HAP-1 (cell line): ENCODE measurements around the gene TRIM49D1.
"Not testable (repeated sequence)": the region's sequence is repeated elsewhere in the genome, so short reads cannot be mapped to it uniquely, and the experiment has no call there.

ENCODE experiments used
- DNase-seq, 2 experiments: peaks; one replicate each; pipeline ENCODE4 v3.0.0-alpha.2; 2016 to 2020; ENCODE audit warnings: low spot score in 2 of 2
- H3K27me3 ChIP-seq: fragments of 250-450 bp; sonication (Bioruptor Pico); 2 replicates; pipeline ENCODE4 v1.5.1; 2020; ENCODE audit warnings: low read depth, mild to moderate bottlenecking, moderate library complexity
- H3K36me3 ChIP-seq: fragments of 250-450 bp; sonication (Bioruptor Pico); replicated peaks from 2 replicates; pipeline ENCODE4 v1.5.1; 2020; ENCODE audit warnings: mild to moderate bottlenecking
- H3K4me1 ChIP-seq: fragments of 250-450 bp; sonication (Bioruptor Pico); 2 replicates; pipeline ENCODE4 v1.5.1; 2020; ENCODE audit warnings: mild to moderate bottlenecking
- H3K4me3 ChIP-seq: fragments of 250-450 bp; sonication (Bioruptor Pico); 2 replicates; pipeline ENCODE4 v1.5.1; 2020; ENCODE audit warnings: mild to moderate bottlenecking, moderate library complexity
- H3K9me3 ChIP-seq: fragments of 250-450 bp; sonication (Bioruptor Pico); 2 replicates; pipeline ENCODE4 v1.5.1; 2020; ENCODE audit warnings: mild to moderate bottlenecking, moderate library complexity
- in situ Hi-C: fragments of 300-500 bp; cut with MboI; formaldehyde crosslinking; loops from 3 replicates; pipeline ENCODE4 v1.14.3; 2020; ENCODE audit warnings: low sequenced_read_pairs, inconsistent platforms, mixed read lengths

TRIM49D1 gene

GRCh38 chr11:89922195-89922660 lies at the start of gene TRIM49D1:
TSS of gene TRIM49D1 (minus strand) at chr11:89922245. CDS start at chr11:89917710, 4,535 bp downstream.
- H3K4me3 ChIP-seq: no peak within 1 kb of the TSS
- no peaks in the 10 kb centered on the region for H3K4me1 ChIP-seq
- DNase-seq: no peak
- no peaks in the 10 kb centered on the region for H3K36me3 ChIP-seq
- H3K9me3 ChIP-seq: no peaks in the 10 kb centered on the region
- no peaks in the 10 kb centered on the region for H3K27me3 ChIP-seq
- in situ Hi-C loops: no loop called here

DNA sequence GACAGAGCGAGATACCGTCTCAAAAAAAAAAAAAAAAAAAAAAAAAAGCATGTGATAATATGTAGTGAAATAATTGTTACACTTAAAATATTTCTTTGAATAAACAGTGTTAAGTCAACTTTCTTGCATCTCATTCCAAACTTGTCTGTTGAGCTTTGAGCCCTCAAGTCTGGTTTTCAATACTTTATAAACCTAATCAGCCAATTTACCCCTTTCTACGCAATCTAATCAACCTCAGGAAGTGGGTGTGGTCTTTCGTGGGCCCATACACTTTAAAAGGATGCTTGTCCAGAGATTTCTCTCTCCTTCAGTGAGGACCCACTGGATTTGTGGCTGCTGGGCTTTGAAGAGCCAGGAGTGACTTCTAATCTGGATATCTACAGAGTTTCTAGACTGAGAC lies 43.7 kb upstream of the TRIM49D1 start, which contains the start of gene TRIM64:
TRIM64 (plus strand) TSS at position 301 of the 400 bp plus-strand sequence. CDS start 2,467 bp downstream, outside the sequence.
- H3K4me1 ChIP-seq, H3K27me3 ChIP-seq, in situ Hi-C loops, H3K4me3 ChIP-seq, H3K9me3 ChIP-seq, DNase-seq, H3K36me3 ChIP-seq: not testable (repeated sequence)

DNA sequence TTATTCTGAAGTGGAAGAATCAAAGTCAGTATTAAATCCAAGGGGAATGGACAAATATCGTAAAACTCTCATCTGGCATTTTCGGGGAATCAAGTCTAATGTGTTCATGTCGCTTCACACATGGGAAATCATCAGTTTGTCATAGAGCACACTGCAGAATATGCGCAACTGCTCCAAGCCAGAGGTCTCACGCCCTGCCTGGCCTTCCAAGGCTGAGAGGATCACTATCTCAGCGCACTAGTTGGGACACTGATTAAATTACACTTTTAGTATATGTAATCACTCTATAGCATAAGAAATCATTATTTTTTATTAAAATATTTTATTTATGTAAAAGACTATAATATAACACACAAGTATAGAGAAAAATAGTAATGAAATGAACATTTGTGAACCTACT lies 38.8 kb upstream of the TRIM49D1 start:
- H3K9me3 ChIP-seq, H3K4me1 ChIP-seq, H3K27me3 ChIP-seq, in situ Hi-C loops, H3K4me3 ChIP-seq, H3K36me3 ChIP-seq, DNase-seq: not testable (repeated sequence)

- H3K4me1 ChIP-seq, DNase-seq, H3K9me3 ChIP-seq, H3K27me3 ChIP-seq, H3K36me3 ChIP-seq, in situ Hi-C loops, H3K4me3 ChIP-seq: not testable (repeated sequence)
Measured at GRCh38 chr11:89923764-89924163, 1.7 kb upstream of the TRIM49D1 start, which contains the start of gene TRIM49D2. TSS of gene TRIM49D2 (plus strand) at chr11:89924064. CDS start at chr11:89926762, 2,698 bp downstream.

GRCh38 chr11:89900809-89901208 lies 21.2 kb downstream of the TRIM49D1 start:
- H3K27me3 ChIP-seq, H3K36me3 ChIP-seq, H3K4me1 ChIP-seq, in situ Hi-C loops, H3K4me3 ChIP-seq, DNase-seq, H3K9me3 ChIP-seq: not testable (repeated sequence)

- H3K27me3 ChIP-seq, H3K36me3 ChIP-seq, H3K4me3 ChIP-seq, DNase-seq, in situ Hi-C loops, H3K9me3 ChIP-seq, H3K4me1 ChIP-seq: not testable (repeated sequence)
Measured at GRCh38 chr11:89893245-89893644, 28.8 kb downstream of the TRIM49D1 start.

GRCh38 chr11:89877511-89877910 lies 44.5 kb downstream of the TRIM49D1 start:
- in situ Hi-C loops, H3K27me3 ChIP-seq, H3K4me3 ChIP-seq, H3K4me1 ChIP-seq, DNase-seq, H3K36me3 ChIP-seq, H3K9me3 ChIP-seq: not testable (repeated sequence)

DNA sequence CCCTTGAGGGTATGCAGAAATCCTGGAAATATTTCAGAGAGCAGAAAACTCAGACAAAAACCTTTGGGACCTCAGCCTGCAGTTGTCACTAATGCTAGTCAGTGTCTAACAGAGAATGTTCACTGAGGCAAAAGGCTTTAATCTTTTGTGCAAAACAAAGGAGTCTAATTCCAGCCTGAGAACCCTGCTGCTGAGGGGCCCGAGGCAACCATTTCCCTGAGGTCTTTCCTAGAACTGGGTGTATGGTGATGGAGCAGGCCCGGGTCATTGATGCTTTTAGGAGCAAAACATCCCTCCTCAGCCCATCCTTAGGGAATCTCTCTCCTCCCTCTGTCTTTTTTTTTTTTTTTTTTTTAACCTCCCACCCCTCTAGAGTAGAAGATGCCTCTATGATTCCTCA lies 49.5 kb downstream of the TRIM49D1 start:
- H3K4me1 ChIP-seq, in situ Hi-C loops, H3K4me3 ChIP-seq, H3K9me3 ChIP-seq, H3K27me3 ChIP-seq, H3K36me3 ChIP-seq, DNase-seq: not testable (repeated sequence)

DNA sequence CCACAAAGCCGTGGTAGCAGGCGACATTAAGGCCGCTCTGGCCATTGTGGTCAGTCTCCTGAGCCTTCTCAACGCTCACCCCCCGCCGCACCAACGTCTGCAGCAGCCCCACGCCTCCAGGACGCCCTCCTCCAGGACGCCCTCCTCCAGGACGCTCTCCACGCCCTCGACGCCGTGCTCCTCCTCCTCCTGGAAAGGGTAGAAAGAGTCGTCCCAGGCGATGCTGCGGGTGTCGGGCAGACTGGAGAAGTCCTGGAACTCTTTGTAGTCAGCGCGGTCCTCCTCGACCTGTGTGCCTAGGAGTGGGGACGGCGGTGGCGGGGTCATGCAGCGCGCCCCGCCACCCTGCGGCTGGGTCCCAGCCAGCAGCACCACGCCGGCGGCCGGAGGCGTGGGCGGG lies 56.8 kb downstream of the TRIM49D1 start:
- in situ Hi-C loops, H3K27me3 ChIP-seq, DNase-seq, H3K4me1 ChIP-seq, H3K36me3 ChIP-seq, H3K4me3 ChIP-seq, H3K9me3 ChIP-seq: not testable (repeated sequence)

- H3K9me3 ChIP-seq, in situ Hi-C loops, H3K4me3 ChIP-seq, H3K27me3 ChIP-seq, H3K4me1 ChIP-seq, H3K36me3 ChIP-seq: not testable (repeated sequence)
- DNase-seq: peak in 1 of 2 experiments; percentile 0
Measured at GRCh38 chr11:89863906-89864704, 57.9 kb downstream of the TRIM49D1 start.
